A673 (cell line): ENCODE measurements around the gene FRMD4A. TPM values are rescaled to one million over a fixed set of nuclear protein-coding genes. Genes with fewer than 3 reads are reported as not detected.

Source experiments
- BruUV-seq: library from RNA; stranded (reverse); fragments of 400-500 nt; replicated peaks from 2 replicates; lab custom pipeline; 2021; lab: Mats Ljungman, UMichigan
- CTCF ChIA-PET: fragments of 300-600 bp; sonication (Branson Sonifier 250); formaldehyde crosslinking; loops from one replicate; lab custom pipeline; 2022; ENCODE audit warnings: antibody characterized with exemption; lab: Charles Lee
- POLR2A ChIA-PET: fragments of 300-600 bp; sonication (Branson Sonifier 250); formaldehyde crosslinking; loops from one replicate; lab custom pipeline; 2022; ENCODE audit warnings: antibody characterized with exemption; ENCODE audit not compliant: low non-redundant PET; lab: Charles Lee
- DNase-seq: peaks from one replicate; pipeline ENCODE4 v3.0.0-alpha.2; 2015; ENCODE audit warnings: low spot score
- H3K27ac ChIP-seq: fragments of 200-600 bp; sonication (generic); 2 replicates; pipeline ENCODE4 v1.5.1; 2016; ENCODE audit warnings: mixed run types, low read depth, mild to moderate bottlenecking, mixed read lengths, antibody characterized with exemption, low read length; ENCODE audit not compliant: poor library complexity, severe bottlenecking
- H3K27me3 ChIP-seq: fragments of 200-600 bp; sonication (generic); replicated peaks from 2 replicates; pipeline ENCODE4 v1.6.1; 2017; ENCODE audit warnings: mixed run types, low read depth, mild to moderate bottlenecking, mixed read lengths, antibody characterized with exemption, low read length; ENCODE audit not compliant: insufficient read depth, poor library complexity
- H3K36me3 ChIP-seq: fragments of 200-600 bp; sonication (generic); 2 replicates; pipeline ENCODE4 v1.6.1; 2016; ENCODE audit warnings: mixed run types, mild to moderate bottlenecking, mixed read lengths, antibody characterized with exemption, low read length; ENCODE audit not compliant: insufficient read depth, poor library complexity, severe bottlenecking
- H3K4me1 ChIP-seq: fragments of 200-600 bp; sonication (generic); 2 replicates; pipeline ENCODE4 v1.6.1; 2017; ENCODE audit warnings: mixed run types, mild to moderate bottlenecking, mixed read lengths, antibody characterized with exemption, low read length; ENCODE audit not compliant: insufficient read depth, poor library complexity, severe bottlenecking
- H3K4me3 ChIP-seq: fragments of 200-600 bp; sonication (generic); 2 replicates; pipeline ENCODE4 v1.5.1; 2016; ENCODE audit warnings: low read depth, mixed run types, mild to moderate bottlenecking, mixed read lengths, low read length; ENCODE audit not compliant: poor library complexity, severe bottlenecking
- H3K9me3 ChIP-seq: fragments of 200-600 bp; sonication (generic); 2 replicates; pipeline ENCODE4 v1.6.1; 2016; ENCODE audit warnings: mixed run types, low read depth, mild to moderate bottlenecking, mixed read lengths, antibody characterized with exemption, low read length; ENCODE audit not compliant: poor library complexity, severe bottlenecking
- CTCF ChIP-seq: fragments of 300-800, 200-600 bp; sonication (generic); conservative IDR thresholded peaks from 2 replicates; pipeline ENCODE4 v1.5.1; 2017; ENCODE audit warnings: low read depth, mild to moderate bottlenecking, antibody characterized with exemption, low read length, moderate library complexity, mixed read lengths
- EZH2 ChIP-seq: fragments of 200-600 bp; sonication (generic); IDR thresholded peaks from 2 replicates; pipeline ENCODE4 v1.6.1; 2017; ENCODE audit warnings: borderline replicate concordance, low read depth, mild to moderate bottlenecking, mixed read lengths, antibody characterized with exemption, low read length; ENCODE audit not compliant: poor library complexity, severe bottlenecking
- intact Hi-C: fragments of 100-400 bp; cut with micrococcal nuclease; formaldehyde crosslinking; loops from one replicate; pipeline ENCODE4 v1.10.0; 2022; ENCODE audit not compliant: unreplicated experiment
- total RNA-seq: library from RNA; stranded (reverse); gene quantifications from 2 replicates; pipeline ENCODE4 v1.2.3, GENCODE V29; 2021

The FRMD4A gene
- total RNA-seq, 1 experiment from 2014 or later = 26.3 TPM

GRCh38 chr10:13961097-13961496, 369.6 kb downstream of the FRMD4A start:
- Histone ChIP-seq H3K9me3 (no peaks in the 10 kb centered on the region), H3K36me3 (no peaks in the 10 kb centered on the region), H3K27me3 (peaks cover 7% of the 10 kb centered on the region), H3K4me1 (no peaks in the 10 kb centered on the region), H3K27ac (no peak overlapping the region), H3K4me3 (no peak overlapping the region)
- no peak for DNase-seq
- POLR2A ChIA-PET = no interaction called here
- CTCF ChIA-PET = no interaction called here
- TF ChIP-seq EZH2 (no peak), CTCF (no peak)
- intact Hi-C loops = no loop called here
- BruUV-seq = no TSS peak

- no peaks in the 10 kb centered on the region for H3K36me3 ChIP-seq
- H3K9me3 ChIP-seq = no peaks in the 10 kb centered on the region
- intact Hi-C loops = no loop called here
- H3K27ac ChIP-seq = no peak overlapping the region
- no peak for TF ChIP-seq CTCF
- TF ChIP-seq EZH2 = no peak
- no peaks in the 10 kb centered on the region for H3K4me1 ChIP-seq
- BruUV-seq = no TSS peak
- ChIA-PET POLR2A (no interaction called here), CTCF (no interaction called here)
- H3K27me3 ChIP-seq = peaks cover 7% of the 10 kb centered on the region
- no peak for DNase-seq
- no peak overlapping the region for H3K4me3 ChIP-seq
These were observed 370.1 kb downstream of the FRMD4A start for GRCh38 chr10:13960603-13961002.

GRCh38 chr10:13959443-13960359, 371.0 kb downstream of the FRMD4A start:
- Histone ChIP-seq H3K27me3 (peaks cover 7% of the 10 kb centered on the region), H3K9me3 (no peaks in the 10 kb centered on the region), H3K4me3 (no peak overlapping the region), H3K27ac (no peak overlapping the region), H3K36me3 (no peaks in the 10 kb centered on the region), H3K4me1 (no peaks in the 10 kb centered on the region)
- no peak for TF ChIP-seq CTCF
- no peak for TF ChIP-seq EZH2
- ChIA-PET CTCF (no interaction called here), POLR2A (no interaction called here)
- intact Hi-C loops = no loop called here
- no peak for DNase-seq
- no TSS peak for BruUV-seq
